Measurements from ENCODE around the gene CHST7. TPM values are rescaled to one million over a fixed set of nuclear protein-coding genes. Genes with fewer than 3 reads are reported as not detected.
A peak's percentile ranks its signal among the peaks of the same experiment; 100 is the strongest.

The CHST7 gene
- polyA plus RNA-seq, 6 donors from 2014 or later = 0.88 to 2.4 (median 1.0) TPM

GRCh38 chrX:46576458-46576857 is 2.9 kb downstream of the CHST7 start:
- peaks cover 22 to 31% (median 29%) of the 10 kb centered on the region in 3 donors for H3K4me1 Mint-ChIP-seq

DNA sequence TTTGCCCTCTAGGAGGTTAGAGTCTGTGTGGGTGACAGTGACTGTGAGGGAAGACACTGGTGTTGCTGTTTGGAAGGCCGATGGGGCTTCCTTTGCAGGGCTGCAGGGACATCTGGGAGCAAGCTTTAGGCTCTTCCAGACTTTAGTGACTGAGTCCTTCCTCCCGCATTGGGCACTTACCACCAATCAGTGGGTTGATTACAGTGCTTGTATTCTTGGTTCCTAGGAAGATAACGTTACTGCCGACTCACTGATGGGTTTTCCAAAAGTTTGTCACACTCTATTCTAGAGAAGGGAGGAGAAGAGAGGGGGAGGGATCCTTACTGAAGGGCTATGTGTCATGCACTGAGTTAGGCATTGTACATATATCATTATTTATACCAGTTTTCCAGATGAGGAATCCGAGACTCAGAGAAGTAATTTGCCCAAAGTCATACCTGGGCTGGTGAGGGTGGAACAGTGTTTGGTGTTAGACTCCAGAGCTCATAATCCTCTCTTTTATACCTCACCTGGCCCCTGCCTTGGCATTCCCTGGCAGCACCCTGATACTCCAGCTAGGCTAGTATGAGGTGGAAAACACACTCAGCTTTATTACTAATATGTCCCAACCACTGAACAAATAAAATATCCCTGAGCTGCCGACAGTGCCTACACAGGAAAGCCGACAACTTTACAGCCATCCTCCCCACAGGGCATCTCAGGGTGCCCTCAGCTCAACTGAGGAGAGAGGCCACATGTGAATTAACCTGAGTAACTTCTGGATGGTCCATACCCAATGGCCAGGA is 3.8 kb downstream of the CHST7 start:
- ATAC-seq (ENCODE audit: low read depth in 2 of 2) (no peak), DNase-seq (no peak)
- no peak overlapping the region for H3K4me3 Mint-ChIP-seq
- no peak overlapping the region for H3K27ac Mint-ChIP-seq
- no peaks in the 10 kb centered on the region for H3K36me3 Mint-ChIP-seq
- H3K27me3 Mint-ChIP-seq = peaks cover 0 to 3% (median 0%) of the 10 kb centered on the region in 3 donors
- peaks cover 0 to 2% (median 0%) of the 10 kb centered on the region in 7 donors for H3K9me3 Mint-ChIP-seq
- peaks cover 14 to 21% (median 20%) of the 10 kb centered on the region in 3 donors for H3K4me1 Mint-ChIP-seq

More at GRCh38 chrX:46576458-46576857, 2.9 kb downstream of the CHST7 start:
- ATAC-seq (ENCODE audit: low read depth in 2 of 2) = no peak
- H3K9me3 Mint-ChIP-seq = peaks cover 0 to 2% (median 0%) of the 10 kb centered on the region in 7 donors
- H3K27me3 Mint-ChIP-seq = peaks cover 0 to 3% (median 0%) of the 10 kb centered on the region in 3 donors
- H3K4me3 Mint-ChIP-seq = peak overlapping the region in 4 of 8 donors; percentile 56 to 78 (median 66)
- no peak for DNase-seq
- no peaks in the 10 kb centered on the region for H3K36me3 Mint-ChIP-seq
- H3K27ac Mint-ChIP-seq = no peak overlapping the region

GRCh38 chrX:46579250-46579649 is 5.7 kb downstream of the CHST7 start:
- DNase-seq (no peak), ATAC-seq (ENCODE audit: low read depth in 2 of 2) (no peak)
- Mint-ChIP-seq H3K36me3 (no peaks in the 10 kb centered on the region), H3K9me3 (no peaks in the 10 kb centered on the region), H3K4me3 (no peak overlapping the region), H3K27ac (no peak overlapping the region), H3K27me3 (no peaks in the 10 kb centered on the region), H3K4me1 (peaks cover 11 to 13% (median 12%) of the 10 kb centered on the region in 3 donors)

GRCh38 chrX:46580613-46581012 is 7.0 kb downstream of the CHST7 start:
- Mint-ChIP-seq H3K27ac (no peak overlapping the region), H3K4me1 (peaks cover 7 to 9% (median 8%) of the 10 kb centered on the region in 3 donors), H3K36me3 (no peaks in the 10 kb centered on the region), H3K9me3 (no peaks in the 10 kb centered on the region), H3K4me3 (no peak overlapping the region), H3K27me3 (no peaks in the 10 kb centered on the region)
- DNase-seq (no peak), ATAC-seq (ENCODE audit: low read depth in 2 of 2) (no peak)

DNA sequence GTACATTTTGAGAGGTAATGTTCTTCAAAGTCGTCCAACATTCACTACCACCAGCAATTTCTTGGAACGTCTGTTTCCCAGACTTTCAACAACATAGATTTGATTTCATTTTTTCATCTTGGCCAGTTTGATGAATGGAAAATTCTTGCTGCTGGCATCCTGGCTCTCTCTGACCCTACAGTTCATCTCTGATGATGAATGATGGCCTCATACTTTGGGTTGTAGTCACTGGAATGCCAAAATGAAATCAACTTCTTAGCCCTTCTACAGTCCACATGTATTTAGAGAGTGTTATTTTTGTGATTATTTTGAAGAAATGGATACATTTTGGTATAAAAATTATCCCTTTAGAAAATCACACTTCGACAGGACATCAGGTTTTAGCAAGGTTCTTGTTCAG is 8.8 kb downstream of the CHST7 start:
- H3K27me3 Mint-ChIP-seq = no peaks in the 10 kb centered on the region
- H3K27ac Mint-ChIP-seq = no peak overlapping the region
- no peaks in the 10 kb centered on the region for H3K36me3 Mint-ChIP-seq
- H3K9me3 Mint-ChIP-seq = no peaks in the 10 kb centered on the region
- DNase-seq (no peak), ATAC-seq (ENCODE audit: low read depth in 2 of 2) (no peak)
- H3K4me1 Mint-ChIP-seq = peaks cover 0 to 3% (median 0%) of the 10 kb centered on the region in 3 donors
- no peak overlapping the region for H3K4me3 Mint-ChIP-seq

- DNase-seq (no peak), ATAC-seq (ENCODE audit: low read depth in 2 of 2) (no peak)
- no peaks in the 10 kb centered on the region for H3K9me3 Mint-ChIP-seq
- H3K27me3 Mint-ChIP-seq = no peaks in the 10 kb centered on the region
- H3K36me3 Mint-ChIP-seq = no peaks in the 10 kb centered on the region
- no peak overlapping the region for H3K27ac Mint-ChIP-seq
- H3K4me3 Mint-ChIP-seq = no peak overlapping the region
- H3K4me1 Mint-ChIP-seq = peaks cover 2 to 7% (median 2%) of the 10 kb centered on the region in 3 donors
Observed at GRCh38 chrX:46582966-46583365, 9.4 kb downstream of the CHST7 start.

DNA sequence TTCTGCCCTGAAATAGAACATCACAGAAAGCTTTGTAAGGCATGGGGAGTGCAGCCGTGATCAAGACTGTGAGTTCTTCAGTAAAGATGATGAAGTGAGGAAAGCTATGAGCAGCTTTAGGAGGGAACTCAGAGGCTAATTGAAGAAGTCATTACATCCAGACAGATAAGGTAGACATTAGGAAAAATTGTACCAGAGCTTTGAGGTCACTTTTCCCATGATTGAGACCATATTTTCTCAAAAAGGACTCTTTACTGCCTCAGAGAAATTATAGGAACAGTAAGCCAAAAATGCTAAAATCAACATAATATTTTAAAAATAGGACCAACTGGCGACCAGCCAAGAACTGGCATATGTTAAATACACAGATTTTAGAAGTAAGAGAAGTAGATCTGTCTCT is 11.2 kb downstream of the CHST7 start:
- Mint-ChIP-seq H3K27me3 (no peaks in the 10 kb centered on the region), H3K9me3 (no peaks in the 10 kb centered on the region), H3K36me3 (no peaks in the 10 kb centered on the region), H3K4me1 (peaks cover 7 to 12% (median 8%) of the 10 kb centered on the region in 3 donors), H3K27ac (no peak overlapping the region), H3K4me3 (no peak overlapping the region)
- no peak for DNase-seq
- no peak for ATAC-seq (ENCODE audit: low read depth in 2 of 2)

DNA sequence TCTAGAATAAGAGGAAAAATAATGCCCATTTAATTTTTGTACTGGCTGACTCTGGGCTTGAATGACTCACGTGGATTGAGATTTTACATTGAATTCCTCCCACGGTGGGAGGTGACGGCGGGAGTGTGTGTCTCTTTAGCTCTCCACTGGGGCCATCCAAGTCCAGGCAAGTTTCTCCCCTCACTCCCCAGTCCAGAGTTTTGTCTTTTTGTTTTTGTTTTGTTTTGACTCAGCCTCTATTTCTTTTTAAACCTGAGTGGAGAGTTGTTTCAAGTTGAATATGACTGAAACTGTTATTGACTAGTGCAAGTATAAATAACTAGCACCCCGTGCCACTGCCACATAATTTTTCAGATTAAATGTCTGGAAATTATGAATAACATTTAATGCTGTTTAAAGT is 13.6 kb downstream of the CHST7 start:
- Mint-ChIP-seq H3K4me3 (no peak overlapping the region), H3K27ac (peak overlapping the region in 1 of 6 donors; percentile 56), H3K36me3 (no peaks in the 10 kb centered on the region), H3K4me1 (peaks cover 7 to 12% (median 8%) of the 10 kb centered on the region in 3 donors), H3K27me3 (no peaks in the 10 kb centered on the region), H3K9me3 (peaks cover 0 to 2% (median 0%) of the 10 kb centered on the region in 7 donors)
- DNase-seq (no peak), ATAC-seq (ENCODE audit: low read depth in 2 of 2) (no peak)

- DNase-seq (no peak), ATAC-seq (ENCODE audit: low read depth in 2 of 2) (no peak)
- H3K4me3 Mint-ChIP-seq = peak overlapping the region in 5 of 8 donors; percentile 9 to 63 (median 29)
- no peak overlapping the region for H3K27ac Mint-ChIP-seq
- H3K27me3 Mint-ChIP-seq = no peaks in the 10 kb centered on the region
- peaks cover 7 to 12% (median 8%) of the 10 kb centered on the region in 3 donors for H3K4me1 Mint-ChIP-seq
- H3K9me3 Mint-ChIP-seq = peaks cover 0 to 2% (median 0%) of the 10 kb centered on the region in 7 donors
- H3K36me3 Mint-ChIP-seq = no peaks in the 10 kb centered on the region
Observed at GRCh38 chrX:46587753-46588171, 14.2 kb downstream of the CHST7 start.

- DNase-seq (no peak), ATAC-seq (ENCODE audit: low read depth in 2 of 2) (no peak)
- Mint-ChIP-seq H3K4me1 (peaks cover 7 to 12% (median 8%) of the 10 kb centered on the region in 3 donors), H3K27me3 (no peaks in the 10 kb centered on the region), H3K36me3 (no peaks in the 10 kb centered on the region), H3K4me3 (peak overlapping the region in 5 of 8 donors; percentile 15 to 51 (median 37)), H3K27ac (peak overlapping the region in 2 of 6 donors; percentile 13 to 38), H3K9me3 (peaks cover 0 to 2% (median 0%) of the 10 kb centered on the region in 7 donors)
Observed at GRCh38 chrX:46588263-46588662, 14.7 kb downstream of the CHST7 start.

- H3K4me1 Mint-ChIP-seq = peaks cover 7 to 12% (median 8%) of the 10 kb centered on the region in 3 donors
- DNase-seq (no peak), ATAC-seq (ENCODE audit: low read depth in 2 of 2) (no peak)
- H3K27me3 Mint-ChIP-seq = no peaks in the 10 kb centered on the region
- H3K4me3 Mint-ChIP-seq = no peak overlapping the region
- peaks cover 0 to 2% (median 0%) of the 10 kb centered on the region in 7 donors for H3K9me3 Mint-ChIP-seq
- H3K27ac Mint-ChIP-seq = peak overlapping the region in 1 of 6 donors; percentile 7
- no peaks in the 10 kb centered on the region for H3K36me3 Mint-ChIP-seq
Observed at GRCh38 chrX:46589977-46590723, 16.6 kb downstream of the CHST7 start.

DNA sequence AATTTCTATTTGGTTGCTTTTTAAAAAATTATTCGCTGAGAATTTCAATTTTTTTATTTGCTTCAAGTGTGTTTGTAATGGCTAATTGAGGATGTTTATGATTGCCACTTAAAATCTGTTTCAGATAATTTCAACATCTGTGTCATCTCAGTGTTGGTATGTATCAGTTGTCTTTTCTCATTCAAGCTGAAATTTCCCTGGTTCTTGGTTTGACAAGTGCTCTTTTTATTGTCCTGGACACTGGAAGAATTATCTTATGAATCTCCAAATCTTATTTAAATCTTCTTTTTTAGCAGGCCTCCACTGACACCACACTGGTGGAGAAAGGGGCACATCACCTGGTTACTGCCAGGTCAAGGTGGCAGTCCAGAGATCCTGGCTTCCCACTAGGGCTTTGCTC is 21.5 kb downstream of the CHST7 start:
- ATAC-seq (ENCODE audit: low read depth in 2 of 2) (no peak), DNase-seq (no peak)
- Mint-ChIP-seq H3K4me1 (peaks cover 0 to 5% (median 0%) of the 10 kb centered on the region in 3 donors), H3K27ac (peak overlapping the region in 1 of 6 donors; percentile 59), H3K4me3 (peak overlapping the region in 1 of 8 donors; percentile 47), H3K36me3 (no peaks in the 10 kb centered on the region), H3K27me3 (no peaks in the 10 kb centered on the region), H3K9me3 (peaks cover 0 to 2% (median 0%) of the 10 kb centered on the region in 7 donors)

DNA sequence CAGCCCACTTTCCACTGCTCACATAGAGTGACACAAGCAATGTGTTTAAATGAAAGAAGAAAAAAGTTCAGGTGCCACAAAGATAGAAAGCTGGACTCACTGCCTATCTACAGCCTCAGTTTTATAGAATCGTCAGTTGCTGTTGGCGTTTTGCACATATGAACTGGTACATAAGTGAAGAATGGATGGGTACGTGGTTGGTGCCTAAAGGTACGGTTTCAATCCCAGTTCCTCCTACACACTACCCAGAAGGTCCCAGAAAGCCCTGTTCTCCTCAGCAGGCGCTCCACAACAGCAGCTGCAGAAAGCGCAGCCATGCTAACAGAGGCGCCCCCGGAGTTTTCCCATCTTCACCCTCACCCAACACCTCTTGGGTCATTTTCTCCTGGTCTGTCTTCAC is 23.6 kb downstream of the CHST7 start:
- peak overlapping the region in 1 of 6 donors; percentile 54 for H3K27ac Mint-ChIP-seq
- H3K9me3 Mint-ChIP-seq = peaks cover 0 to 1% (median 0%) of the 10 kb centered on the region in 7 donors
- no peaks in the 10 kb centered on the region for H3K27me3 Mint-ChIP-seq
- ATAC-seq (ENCODE audit: low read depth in 2 of 2) = no peak
- H3K36me3 Mint-ChIP-seq = no peaks in the 10 kb centered on the region
- no peak overlapping the region for H3K4me3 Mint-ChIP-seq
- DNase-seq = no peak
- peaks cover 0 to 5% (median 0%) of the 10 kb centered on the region in 3 donors for H3K4me1 Mint-ChIP-seq

Measured in naive B cell (primary cell).